Islet precursor cell (in vitro differentiated cells): Measurements from ENCODE around the gene SLC16A10.
"Not testable (repeated sequence)": the region's sequence is repeated elsewhere in the genome, so short reads cannot be mapped to it uniquely, and the experiment has no call there.

ENCODE experiments used
- DNase-seq: peaks from one replicate; pipeline ENCODE4 v3.0.0-alpha.2; 2018

The SLC16A10 gene

GRCh38 chr6:111087871-111088667 is 766 bp downstream of the SLC16A10 start:
- DNase-seq: peak; percentile 66

- no peak for DNase-seq
These were observed 1.3 kb downstream of the SLC16A10 start for GRCh38 chr6:111088668-111089003.

- DNase-seq: no peak
These were observed 3.5 kb downstream of the SLC16A10 start for GRCh38 chr6:111090766-111091165.

GRCh38 chr6:111091987-111092386 is 4.7 kb downstream of the SLC16A10 start:
- DNase-seq: no peak

- DNase-seq: not testable (repeated sequence)
These were observed 8.2 kb downstream of the SLC16A10 start for GRCh38 chr6:111095488-111095887.

GRCh38 chr6:111096246-111096645 is 8.9 kb downstream of the SLC16A10 start:
- no peak for DNase-seq

- DNase-seq: no peak
These were observed 11.3 kb downstream of the SLC16A10 start for GRCh38 chr6:111098597-111098996.

GRCh38 chr6:111101987-111102386 is 14.7 kb downstream of the SLC16A10 start:
- DNase-seq: no peak

- DNase-seq: peak; percentile 61
These were observed 18.3 kb downstream of the SLC16A10 start for GRCh38 chr6:111105578-111105977.

- DNase-seq: no peak
These were observed 20.3 kb downstream of the SLC16A10 start for GRCh38 chr6:111107589-111107988.

- no peak for DNase-seq
These were observed 22.7 kb downstream of the SLC16A10 start for GRCh38 chr6:111110036-111110435.

- DNase-seq: peak; percentile 58
These were observed 26.2 kb downstream of the SLC16A10 start for GRCh38 chr6:111113336-111114086.

- DNase-seq: no peak
These were observed 26.8 kb downstream of the SLC16A10 start for GRCh38 chr6:111114087-111114443.

GRCh38 chr6:111114482-111114881 is 27.2 kb downstream of the SLC16A10 start:
- no peak for DNase-seq

GRCh38 chr6:111118826-111119225 is 31.5 kb downstream of the SLC16A10 start:
- DNase-seq: no peak

GRCh38 chr6:111119571-111120329 is 32.4 kb downstream of the SLC16A10 start:
- DNase-seq: no peak

- DNase-seq: no peak
These were observed 34.6 kb downstream of the SLC16A10 start for GRCh38 chr6:111121789-111122350.

- DNase-seq: no peak
These were observed 35.4 kb downstream of the SLC16A10 start for GRCh38 chr6:111122458-111123286.

GRCh38 chr6:111124406-111124805 is 37.1 kb downstream of the SLC16A10 start:
- DNase-seq: no peak

GRCh38 chr6:111129013-111129412 is 41.7 kb downstream of the SLC16A10 start:
- DNase-seq: no peak

GRCh38 chr6:111131018-111131417 is 43.7 kb downstream of the SLC16A10 start:
- not testable (repeated sequence) for DNase-seq

GRCh38 chr6:111132669-111133068 is 45.4 kb downstream of the SLC16A10 start:
- not testable (repeated sequence) for DNase-seq
